HG03060 (cell line): Measurements from ENCODE around the gene SULT1A2.
A peak's percentile ranks its signal among the peaks of the same experiment; 100 is the strongest.
"Not testable (repeated sequence)": the region's sequence is repeated elsewhere in the genome, so short reads cannot be mapped to it uniquely, and the experiment has no call there.

ENCODE experiments used
- ATAC-seq: cut with Tn5 transposase; IDR thresholded peaks from one replicate; pipeline ENCODE4 v1.9.1; 2021; ENCODE audit warnings: low read depth, moderate number of reproducible peaks; ENCODE audit not compliant: unreplicated experiment

The SULT1A2 gene

DNA sequence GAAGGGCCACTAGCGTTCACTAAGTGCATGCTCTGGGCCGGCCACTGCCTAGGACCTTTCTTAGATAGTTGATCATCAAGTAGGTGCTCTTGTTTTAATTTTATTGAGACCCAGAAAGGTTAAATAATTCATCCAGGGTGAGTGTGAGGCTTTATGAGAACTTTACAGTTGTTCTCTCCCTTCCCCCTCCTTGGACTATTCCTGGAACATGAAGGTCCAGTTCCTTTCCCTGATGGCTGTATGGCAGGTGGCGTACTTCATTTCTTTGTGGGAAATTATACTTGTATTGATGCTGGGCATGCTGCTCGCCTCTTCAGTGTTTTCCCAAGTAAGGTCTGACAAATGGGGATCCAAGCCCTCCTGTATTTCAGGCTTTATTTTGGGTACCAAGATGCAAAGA, 34.7 kb downstream of the SULT1A2 start:
- no peak for ATAC-seq

GRCh38 chr16:28561557-28562187, 35.2 kb downstream of the SULT1A2 start:
- no peak for ATAC-seq

DNA sequence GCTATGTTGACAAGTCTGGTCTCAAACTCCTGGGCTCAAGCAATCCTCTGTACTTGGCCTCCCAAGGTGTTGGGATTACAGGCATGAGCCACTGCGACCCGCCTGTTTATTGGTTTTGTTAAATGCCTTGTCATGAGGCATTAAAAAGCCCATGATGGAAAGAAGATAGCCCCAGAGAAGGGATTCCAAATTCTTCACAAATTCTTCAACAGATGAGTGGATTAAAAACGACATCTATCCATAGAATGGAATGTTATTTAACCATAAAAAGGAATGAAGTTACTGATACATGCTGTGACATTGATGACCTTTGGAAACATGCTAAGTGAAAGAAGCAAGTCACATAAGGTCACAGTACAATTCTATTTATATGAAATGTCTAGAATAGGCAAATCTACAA, 38.4 kb downstream of the SULT1A2 start:
- no peak for ATAC-seq

DNA sequence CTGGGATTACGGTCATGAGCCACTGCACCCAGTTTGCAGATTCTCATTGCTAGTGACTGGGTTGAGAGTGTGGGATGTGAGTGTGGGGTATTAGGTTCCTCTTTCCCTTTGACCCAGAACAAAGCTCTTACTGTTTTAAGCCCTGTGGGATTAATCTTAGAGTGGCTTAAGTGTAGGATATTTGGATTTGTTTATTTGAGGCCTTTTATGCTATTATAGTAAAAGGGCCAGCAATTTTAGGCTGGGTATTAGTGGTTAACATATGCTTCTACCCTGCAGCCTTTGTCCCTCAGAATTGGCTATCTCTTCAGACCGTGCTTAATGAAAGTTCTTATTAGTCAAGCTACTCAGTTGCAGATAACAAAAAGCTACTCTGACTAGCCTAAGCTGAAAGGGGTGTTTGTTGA, 39.9 kb downstream of the SULT1A2 start:
- ATAC-seq = no peak

- ATAC-seq = no peak
Observed at GRCh38 chr16:28555561-28555960, 41.3 kb downstream of the SULT1A2 start.

DNA sequence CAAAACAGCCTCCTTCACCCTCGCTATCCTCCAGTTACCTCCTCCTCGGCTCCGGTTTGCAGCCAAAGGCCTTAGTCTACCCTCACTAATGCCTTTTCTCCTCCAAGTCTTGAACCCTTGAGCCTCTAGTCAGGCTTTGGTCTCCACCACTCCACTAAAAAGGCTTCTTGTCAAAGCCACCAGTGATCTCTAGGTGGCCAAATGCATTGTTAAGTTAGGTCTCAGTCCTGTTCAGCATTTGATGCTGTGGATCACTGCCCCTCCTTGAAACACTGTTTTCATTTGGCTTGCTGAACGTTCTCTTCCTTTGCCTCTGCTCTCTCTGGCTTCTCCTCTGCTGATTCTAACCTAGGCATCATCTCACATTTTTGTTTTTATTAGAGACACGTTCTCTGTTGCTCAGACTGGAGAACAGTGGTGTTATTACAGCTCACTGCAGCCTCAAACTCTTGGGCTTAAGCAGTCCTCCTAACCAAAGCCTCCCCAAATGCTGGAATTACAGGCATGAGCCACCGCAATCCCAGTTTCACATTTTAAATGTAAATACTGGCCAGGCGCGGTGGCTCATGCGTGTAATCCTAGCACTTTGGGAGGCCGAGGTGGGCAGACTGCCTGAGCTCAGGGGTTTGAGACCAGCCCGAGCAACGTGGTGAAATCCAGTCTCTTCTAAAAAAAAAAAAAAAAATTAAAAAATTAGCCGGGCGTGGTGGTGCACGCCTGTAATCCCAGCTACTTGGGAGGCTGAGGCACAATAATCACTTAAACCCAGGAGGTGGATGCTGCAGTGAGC, 42.0 kb downstream of the SULT1A2 start:
- ATAC-seq = no peak

GRCh38 chr16:28553776-28554633, 42.8 kb downstream of the SULT1A2 start, which contains the start of gene SGF29:
Gene SGF29, plus strand, starts transcription at chr16:28553920. Its CDS starts 27,150 bp downstream, at chr16:28581070.
- peak; percentile 67 for ATAC-seq

DNA sequence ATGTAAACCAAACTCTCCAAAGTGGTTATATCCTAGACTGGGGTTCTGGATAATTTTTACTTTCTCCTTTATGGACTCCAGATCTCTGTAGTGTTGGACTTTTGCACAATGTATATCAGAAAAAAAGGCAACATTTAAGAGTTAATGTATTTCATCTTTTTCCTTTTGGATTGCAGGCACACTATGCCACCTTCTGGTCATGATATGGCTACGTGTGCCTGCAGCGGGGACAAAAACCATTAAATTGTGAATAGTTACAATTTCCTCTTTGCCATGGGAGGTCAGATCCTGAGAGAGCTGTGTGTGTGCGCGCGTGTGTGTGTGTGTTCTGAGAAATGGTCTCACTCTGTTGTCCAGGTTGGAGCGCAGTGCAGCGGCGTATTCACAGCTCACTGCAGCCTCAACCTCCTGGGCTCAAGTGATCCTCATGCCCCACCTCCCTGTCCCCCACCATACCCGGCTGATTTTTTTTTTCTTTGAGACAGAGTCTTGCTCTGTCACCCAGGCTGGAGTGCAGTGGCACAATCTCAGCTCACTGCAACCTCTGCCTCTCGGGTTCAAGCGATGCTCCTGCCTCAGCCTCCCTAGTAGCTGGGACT, 47.5 kb downstream of the SULT1A2 start:
- no peak for ATAC-seq

- no peak for ATAC-seq
Observed at GRCh38 chr16:28548306-28548802, 48.5 kb downstream of the SULT1A2 start.

DNA sequence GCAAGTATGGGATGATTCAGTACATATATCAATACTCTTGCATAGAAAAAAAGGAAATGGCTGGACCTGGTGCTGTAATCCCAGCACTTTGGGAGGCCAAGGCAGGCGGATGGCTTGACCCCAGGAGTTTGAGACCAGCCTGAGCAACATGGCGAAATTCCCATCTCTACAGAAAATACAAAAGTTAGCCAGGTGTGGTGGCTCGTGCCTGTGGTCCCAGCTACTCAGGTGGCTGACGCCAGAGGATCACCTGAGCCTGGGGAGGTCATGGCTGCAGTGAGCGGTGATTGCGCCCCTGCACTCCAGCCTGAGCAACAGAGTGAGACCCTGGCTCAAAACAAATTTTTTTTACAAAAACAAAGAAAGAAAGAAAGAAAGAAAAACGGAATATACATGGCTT, 50.2 kb downstream of the SULT1A2 start:
- ATAC-seq = no peak

DNA sequence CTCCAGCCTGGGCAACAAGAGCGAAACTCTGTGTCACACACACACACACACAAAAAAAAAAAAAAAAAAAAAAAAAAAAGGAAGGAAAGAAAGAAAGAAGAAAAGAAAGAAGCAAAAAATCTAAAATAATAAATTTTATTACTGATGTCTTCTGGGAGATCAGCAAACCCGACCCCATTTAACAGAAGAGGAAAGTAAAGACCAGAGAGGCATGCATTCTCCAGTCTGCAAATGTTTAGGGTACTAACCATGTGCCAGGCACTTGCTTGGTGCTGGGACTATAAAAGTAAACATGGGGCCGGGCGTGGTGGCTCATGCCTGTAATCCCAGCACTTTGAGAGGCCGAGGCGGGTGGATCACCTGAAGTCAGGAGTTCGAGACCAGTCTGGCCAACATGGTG, 50.9 kb downstream of the SULT1A2 start:
- not testable (repeated sequence) for ATAC-seq

DNA sequence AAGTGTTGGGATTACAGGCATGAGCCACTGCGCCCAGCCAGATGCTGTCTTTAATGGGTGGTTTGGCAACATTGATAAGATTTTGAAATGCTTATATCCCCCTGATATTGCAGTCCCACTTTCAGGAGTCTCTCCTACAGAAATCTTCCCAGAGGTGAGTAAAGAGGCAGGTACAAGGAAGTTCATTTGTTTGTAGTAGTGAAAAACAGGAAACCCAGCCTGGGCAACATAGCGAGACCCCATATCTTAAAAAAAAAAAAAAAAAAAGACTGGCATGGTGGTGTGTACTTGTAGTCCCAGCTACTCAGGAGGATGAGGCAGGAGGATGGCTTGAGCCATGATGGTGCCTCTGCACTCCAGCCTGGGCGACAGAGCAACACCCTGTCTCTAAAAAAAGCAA, 51.9 kb downstream of the SULT1A2 start:
- no peak for ATAC-seq

GRCh38 chr16:28543072-28543471, 53.8 kb downstream of the SULT1A2 start:
- ATAC-seq = no peak

DNA sequence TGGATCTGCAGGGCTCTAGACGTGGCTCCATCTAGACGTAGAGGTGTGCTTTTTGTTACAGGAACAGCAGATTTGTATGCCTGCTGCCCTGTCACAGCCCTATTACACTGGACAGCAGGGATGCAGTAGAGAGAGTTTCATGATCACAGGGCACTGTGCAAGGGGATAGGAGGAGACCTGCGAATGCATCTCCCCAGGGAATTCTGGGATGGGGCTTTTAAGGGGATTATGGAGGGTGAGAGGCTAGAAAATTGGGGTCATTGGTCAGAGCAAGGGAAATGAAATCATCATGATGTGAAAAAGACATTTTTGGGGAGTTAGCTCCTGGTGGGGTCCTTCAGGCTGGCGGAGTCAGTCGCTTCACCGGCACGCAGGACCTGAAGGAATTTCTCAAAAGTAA, 54.2 kb downstream of the SULT1A2 start:
- no peak for ATAC-seq
